Right lung (tissue), 10 donors: ENCODE data around the gene VPS25. TPM values are rescaled to one million over a fixed set of nuclear protein-coding genes. Genes with fewer than 3 reads are reported as not detected.
"Not testable (repeated sequence)": the region's sequence is repeated elsewhere in the genome, so short reads cannot be mapped to it uniquely, and the experiment has no call there.

ENCODE experiments used
- DNase-seq, 2 donors: peaks; one replicate each; pipeline ENCODE4 v3.0.0-alpha.2; 2013
- long read RNA-seq, 8 donors: transcript quantifications; one replicate each; lab custom pipeline, GENCODE V29; 2026
- polyA plus RNA-seq, 5 donors: library from polyadenylated mRNA; unstranded; fragments of 120-200 nt; gene quantifications; one replicate each; pipeline versions ENCODE4 v1.2.1 to v1.2.3, GENCODE V29; 2013; ENCODE audit warnings: inconsistent platforms in 1 of 5, low replicate concordance in 1 of 5; ENCODE audit not compliant: insufficient read length in 5 of 5, insufficient read depth in 1 of 5

The VPS25 gene
- 10 to 100 TPM; 66.5 to 77.3 (median 74.6) TPM for polyA plus RNA-seq
- long read RNA-seq, donor 1, transcript VPS25-201 (6 exons, 1,101 nt): major isoform, 49 of 51 reads
- long read RNA-seq, donor 1, partial matches to known transcripts: 0 of 51 reads
- long read RNA-seq, donor 1, other reads (novel, unspliced or antisense): 0 of 51 reads
- long read RNA-seq, donor 2, transcript VPS25-201 (6 exons, 1,101 nt): major isoform, 21 of 23 reads
- long read RNA-seq, donor 2, partial matches to known transcripts: 0 of 23 reads
- long read RNA-seq, donor 2, other reads (novel, unspliced or antisense): 0 of 23 reads
- long read RNA-seq, donor 3, transcript VPS25-201 (6 exons, 1,101 nt): major isoform, 35 of 39 reads
- long read RNA-seq, donor 3, partial matches to known transcripts: 0 of 39 reads
- long read RNA-seq, donor 3, other reads (novel, unspliced or antisense): 0 of 39 reads
- long read RNA-seq, donor 4, transcript VPS25-201 (6 exons, 1,101 nt): major isoform, 21 of 48 reads
- long read RNA-seq, donor 4, partial matches to known transcripts: 24 of 48 reads
- long read RNA-seq, donor 4, other reads (novel, unspliced or antisense): 0 of 48 reads
- long read RNA-seq, donor 5, transcript VPS25-201 (6 exons, 1,101 nt): major isoform, 60 of 63 reads
- long read RNA-seq, donor 5, partial matches to known transcripts: 0 of 63 reads
- long read RNA-seq, donor 5, other reads (novel, unspliced or antisense): 0 of 63 reads
- long read RNA-seq, donor 6, transcript VPS25-201 (6 exons, 1,101 nt): major isoform, 51 of 55 reads
- long read RNA-seq, donor 6, partial matches to known transcripts: 0 of 55 reads
- long read RNA-seq, donor 6, other reads (novel, unspliced or antisense): 0 of 55 reads
- long read RNA-seq, donor 7, transcript VPS25-201 (6 exons, 1,101 nt): major isoform, 29 of 74 reads
- long read RNA-seq, donor 7, partial matches to known transcripts: 35 of 74 reads
- long read RNA-seq, donor 7, other reads (novel, unspliced or antisense): 9 of 74 reads
- long read RNA-seq, donor 8, transcript VPS25-201 (6 exons, 1,101 nt): major isoform, 16 of 19 reads
- long read RNA-seq, donor 8, partial matches to known transcripts: 0 of 19 reads
- long read RNA-seq, donor 8, other reads (novel, unspliced or antisense): 0 of 19 reads

- DNase-seq: peak; percentile 76 to 81
These were observed at the start of gene VPS25 for GRCh38 chr17:42773290-42774035. TSS of gene VPS25 (plus strand) at chr17:42773449. CDS start at chr17:42773476, 27 bp downstream.

GRCh38 chr17:42723636-42724035 is 49.6 kb upstream of the VPS25 start:
- no peak for DNase-seq

- DNase-seq: no peak
These were observed 48.1 kb upstream of the VPS25 start for GRCh38 chr17:42725143-42725542.

GRCh38 chr17:42740699-42741098 is 32.5 kb upstream of the VPS25 start:
- DNase-seq: no peak

GRCh38 chr17:42742916-42743315 is 30.3 kb upstream of the VPS25 start:
- not testable (repeated sequence) for DNase-seq

GRCh38 chr17:42743595-42744282 is 29.5 kb upstream of the VPS25 start:
- DNase-seq: no peak

- no peak for DNase-seq
These were observed 28.9 kb upstream of the VPS25 start for GRCh38 chr17:42744283-42744805.

GRCh38 chr17:42744806-42745617 is 28.2 kb upstream of the VPS25 start, which contains the start of gene EZH1:
TSS of gene EZH1 (minus strand) at chr17:42745040. CDS start at chr17:42728941, 16,099 bp downstream.
- peak; percentile 94 for DNase-seq

GRCh38 chr17:42748202-42748907 is 24.9 kb upstream of the VPS25 start:
- no peak for DNase-seq

GRCh38 chr17:42748908-42749798 is 24.1 kb upstream of the VPS25 start:
- no peak for DNase-seq

GRCh38 chr17:42750739-42751344 is 22.4 kb upstream of the VPS25 start:
- DNase-seq: no peak

GRCh38 chr17:42751628-42752027 is 21.6 kb upstream of the VPS25 start:
- no peak for DNase-seq

GRCh38 chr17:42754782-42755181 is 18.5 kb upstream of the VPS25 start:
- DNase-seq: no peak

- DNase-seq: no peak
These were observed 13.1 kb upstream of the VPS25 start for GRCh38 chr17:42759982-42760651.

GRCh38 chr17:42760652-42761581 is 12.3 kb upstream of the VPS25 start, which contains the start of gene RAMP2:
TSS of gene RAMP2 (plus strand) at chr17:42761227. CDS start at chr17:42761262, 35 bp downstream.
- peak; percentile 49 to 50 for DNase-seq
